Sigmoid colon (tissue), 7 donors: Measurements from ENCODE around the gene CCDC93. TPM values are rescaled to one million over a fixed set of nuclear protein-coding genes. Genes with fewer than 3 reads are reported as not detected.
"Not testable (repeated sequence)": the region's sequence is repeated elsewhere in the genome, so short reads cannot be mapped to it uniquely, and the experiment has no call there.

ENCODE experiments used
- DNase-seq: peaks from one replicate; pipeline ENCODE4 v3.0.0-alpha.2; 2019
- H3K27ac ChIP-seq, 4 donors: fragments of 200-600 bp; sonication (generic); one replicate each; pipeline ENCODE4 v1.5.1; 2016 to 2019; ENCODE audit warnings: mild to moderate bottlenecking in 1 of 4
- H3K27me3 ChIP-seq, 3 donors: fragments of 200-600 bp; sonication (generic); one replicate each; pipeline ENCODE4 v1.5.1; 2019; ENCODE audit warnings: mild to moderate bottlenecking in 1 of 3
- H3K36me3 ChIP-seq, 4 donors: fragments of 200-600 bp; sonication (generic); one replicate each; pipeline ENCODE4 v1.5.1; 2016 to 2019
- H3K4me1 ChIP-seq, 4 donors: fragments of 200-600 bp; sonication (generic); one replicate each; pipeline ENCODE4 v1.5.1; 2017 to 2019
- H3K4me3 ChIP-seq, 4 donors: fragments of 200-600 bp; sonication (generic); one replicate each; pipeline ENCODE4 v1.5.1; 2017 to 2019; ENCODE audit warnings: mild to moderate bottlenecking in 2 of 4, moderate library complexity in 1 of 4
- H3K9me3 ChIP-seq, 4 donors: fragments of 200-600 bp in 3 of 4; sonication (generic) in 3 of 4; one replicate each; pipeline versions ENCODE4 v1.5.1 to v1.6.1; 2013 to 2019
- CTCF ChIP-seq, 4 experiments: fragments of 450-650 bp in 3 of 4; fragments of 200-600 bp in 1 of 4; IDR thresholded peaks; one replicate each; pipeline ENCODE4 v1.5.1; 2016 to 2019; ENCODE audit warnings: antibody characterized with exemption in 4 of 4, mild to moderate bottlenecking in 3 of 4, moderate library complexity in 2 of 4
- EP300 ChIP-seq, 4 donors: sonication (generic); formaldehyde crosslinking; IDR thresholded peaks; one replicate each; pipeline ENCODE4 v1.6.1; 2017; ENCODE audit warnings: antibody characterized with exemption in 4 of 4
- POLR2A ChIP-seq, 2 donors: fragments of 450-650 bp; IDR thresholded peaks; one replicate each; pipeline ENCODE4 v1.6.1; 2016; ENCODE audit warnings: antibody characterized with exemption in 2 of 2, mild to moderate bottlenecking in 2 of 2, moderate library complexity in 2 of 2
- POLR2AphosphoS5 ChIP-seq, 4 donors: sonication (generic); formaldehyde crosslinking; IDR thresholded peaks; one replicate each; pipeline ENCODE4 v1.6.1; 2017; ENCODE audit warnings: antibody characterized with exemption in 4 of 4
- WGBS, 2 donors: extraction: QIAGEN DNeasy Blood & Tissue Kit; methylation state at CpG; one replicate each; pipeline ENCODE4 v1.1.7; 2013; 5-methylcytosine and 5-hydroxymethylcytosine counted together
- intact Hi-C: fragments of 100-400 bp; cut with DNase I; formaldehyde crosslinking; loops from one replicate; pipeline ENCODE4 v1.15.1; 2023
- polyA plus RNA-seq, 3 donors: library from polyadenylated mRNA; stranded (reverse); fragments of 200-250 nt; gene quantifications; one replicate each; pipeline ENCODE4 v1.2.3, GENCODE V29; 2013
- total RNA-seq, 4 donors: library from RNA; depleted of rRNA; stranded (reverse); fragments of >200 nt; gene quantifications; one replicate each; pipeline ENCODE4 v1.1.0, GENCODE V29; 2016
- donor health status: healthy with polysubstance abuse.
- donor health status: Bipolar disorder and iron deficiency.
- donor health status: healthy.

Gene CCDC93
- total and polyA plus RNA-seq, 7 donors, result 4.2 to 25.5 (median 12.5) TPM

GRCh38 chr2:118029025-118029424 is 15.2 kb upstream of the CCDC93 start:
- WGBS, 2 donors, result 86 to 97% methylated on average over 6 of the region's 6 CpGs
- Histone ChIP-seq H3K27ac (no peak overlapping the region), H3K36me3 (no peaks in the 10 kb centered on the region), H3K4me1 (no peaks in the 10 kb centered on the region), H3K27me3 (peaks cover 0 to 12% (median 0%) of the 10 kb centered on the region in 3 donors), H3K9me3 (no peaks in the 10 kb centered on the region), H3K4me3 (no peak overlapping the region)
- intact Hi-C loops, result no loop called here
- TF ChIP-seq EP300 (IDR thresholded peaks at IDR 0.05), result no peak
- TF ChIP-seq CTCF (IDR thresholded peaks at IDR 0.05), result no peak
- DNase-seq, result no peak

DNA sequence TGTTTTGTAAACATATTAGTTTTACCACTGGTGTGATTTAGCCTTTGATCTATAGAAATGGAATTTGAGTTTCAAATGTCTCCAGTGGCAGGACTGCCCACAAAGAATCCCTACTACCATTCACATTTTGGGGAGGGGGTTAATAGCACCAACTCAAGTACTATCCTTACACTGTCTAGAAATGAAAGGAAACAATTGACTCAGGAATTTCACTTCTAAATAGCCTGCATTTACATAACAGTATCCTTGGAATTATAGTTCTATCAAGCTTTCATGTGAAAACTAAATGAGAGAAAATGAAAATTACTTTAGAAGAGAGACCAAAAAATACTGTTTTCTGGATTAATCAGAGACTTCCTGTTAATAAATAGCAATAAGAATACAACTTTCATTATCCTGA is 7.5 kb upstream of the CCDC93 start:
- Histone ChIP-seq H3K4me1 (no peaks in the 10 kb centered on the region), H3K9me3 (no peaks in the 10 kb centered on the region), H3K4me3 (no peak overlapping the region), H3K27me3 (no peaks in the 10 kb centered on the region), H3K27ac (no peak overlapping the region), H3K36me3 (no peaks in the 10 kb centered on the region)
- TF ChIP-seq POLR2AphosphoS5 (IDR thresholded peaks at IDR 0.05), result no peak
- TF ChIP-seq CTCF (IDR thresholded peaks at IDR 0.05), result no peak
- no peak for DNase-seq
- intact Hi-C loops, result no loop called here

- no peaks in the 10 kb centered on the region for H3K9me3 ChIP-seq
- intact Hi-C loops, result loop anchor here (10.0 kb wide), 1 partner anchor 165 kb away; no protein-coding TSS in a partner anchor
- peaks cover 0 to 4% (median 2%) of the 10 kb centered on the region in 4 donors for H3K4me1 ChIP-seq
- TF ChIP-seq POLR2AphosphoS5 (IDR thresholded peaks at IDR 0.05), result no peak
- no peak for TF ChIP-seq EP300 (IDR thresholded peaks at IDR 0.05)
- no peak for TF ChIP-seq POLR2A (IDR thresholded peaks at IDR 0.05)
- TF ChIP-seq CTCF (IDR thresholded peaks at IDR 0.05), result no peak
- DNase-seq, result no peak
- no peaks in the 10 kb centered on the region for H3K27me3 ChIP-seq
- H3K4me3 ChIP-seq, result no peak overlapping the region
- H3K27ac ChIP-seq, result no peak overlapping the region
- H3K36me3 ChIP-seq, result no peaks in the 10 kb centered on the region
- WGBS, 2 donors, result 20 to 63% methylated on average over 1 of the region's 1 CpG
These were observed 6.0 kb upstream of the CCDC93 start for GRCh38 chr2:118019821-118020220.

- 81 to 84% methylated on average over 5 of the region's 5 CpGs for WGBS, 2 donors
- Histone ChIP-seq H3K36me3 (no peaks in the 10 kb centered on the region), H3K27me3 (no peaks in the 10 kb centered on the region), H3K27ac (no peak overlapping the region), H3K9me3 (no peaks in the 10 kb centered on the region), H3K4me3 (no peak overlapping the region), H3K4me1 (peaks cover 0 to 19% (median 15%) of the 10 kb centered on the region in 4 donors)
- DNase-seq, result no peak
- intact Hi-C loops, result loop anchor here (10.0 kb wide), 1 partner anchor 168 kb away; no protein-coding TSS in a partner anchor
- no peak for TF ChIP-seq POLR2A (IDR thresholded peaks at IDR 0.05)
- TF ChIP-seq POLR2AphosphoS5 (IDR thresholded peaks at IDR 0.05), result no peak
- no peak for TF ChIP-seq CTCF (IDR thresholded peaks at IDR 0.05)
- no peak for TF ChIP-seq EP300 (IDR thresholded peaks at IDR 0.05)
These were observed 3.0 kb upstream of the CCDC93 start for GRCh38 chr2:118016911-118017310.

- not testable (repeated sequence) for H3K36me3 ChIP-seq, H3K9me3 ChIP-seq, H3K27me3 ChIP-seq, H3K4me3 ChIP-seq, H3K27ac ChIP-seq, DNase-seq
- intact Hi-C loops, result loop anchor here (10.0 kb wide), 1 partner anchor 169 kb away; no protein-coding TSS in a partner anchor
- 66 to 82% methylated on average over 10 of the region's 10 CpGs for WGBS, 2 donors
- peaks cover 0 to 25% (median 17%) of the 10 kb centered on the region in 4 donors for H3K4me1 ChIP-seq
These were observed 1.9 kb upstream of the CCDC93 start for GRCh38 chr2:118015761-118016160.
